Measurements from ENCODE around the gene C9orf50. TPM values are rescaled to one million over a fixed set of nuclear protein-coding genes. Genes with fewer than 3 reads are reported as not detected.

C9orf50 gene
- polyA plus RNA-seq, 3 donors = 0.04 TPM; not detected in 2

DNA sequence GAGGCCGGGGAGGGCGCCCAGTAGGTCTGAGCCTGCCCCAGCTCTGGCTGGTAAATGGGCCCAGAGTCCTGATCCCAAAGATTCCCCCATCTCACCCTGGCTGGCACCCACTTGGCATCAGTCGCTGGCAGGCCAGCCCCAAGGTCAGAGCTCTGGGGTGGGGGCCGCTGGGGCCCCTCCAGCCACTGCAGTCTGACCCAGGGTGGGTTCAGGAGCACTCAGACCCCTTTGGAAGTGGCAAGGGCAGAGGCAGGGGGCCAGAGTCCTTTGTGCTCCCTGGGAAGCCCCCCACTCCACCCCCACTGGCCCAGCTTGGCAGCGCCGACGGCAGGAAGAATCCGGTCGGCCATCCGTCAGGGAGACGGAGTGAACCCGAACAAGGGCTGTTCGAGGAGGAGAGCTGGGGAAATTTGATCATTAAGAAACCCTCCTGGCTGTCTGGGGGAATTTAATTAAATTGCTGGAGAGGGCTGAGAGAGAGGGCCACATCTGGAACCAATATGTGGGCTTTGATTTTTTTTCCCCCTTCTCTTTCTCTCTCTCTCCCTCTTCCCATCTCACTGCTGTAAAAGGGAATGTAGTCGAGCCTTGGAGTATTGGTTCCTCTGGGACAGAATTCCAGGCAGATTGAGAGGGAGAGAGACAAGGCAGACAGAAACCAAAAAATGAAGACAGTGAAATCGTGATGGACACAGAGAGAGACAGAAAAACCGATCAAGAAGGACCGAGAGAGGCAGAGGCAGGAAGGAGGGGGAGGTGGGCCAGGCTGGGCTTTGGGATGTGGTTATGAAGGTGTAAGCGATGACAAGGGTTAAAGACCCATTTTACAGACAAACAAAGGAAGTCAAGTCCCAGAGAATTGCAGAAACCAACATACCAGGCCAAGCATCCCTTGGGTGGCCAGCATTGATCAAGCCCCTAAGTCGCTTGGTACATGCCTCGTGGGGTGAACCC lies 29.1 kb upstream of the C9orf50 start:
- H3K27ac ChIP-seq (ENCODE audit: low read depth, low read length) = no peak overlapping the region
- WGBS, 3 donors = 77 to 88% (median 82%) methylated on average over 18 to 20 of the region's 20 CpGs

DNA sequence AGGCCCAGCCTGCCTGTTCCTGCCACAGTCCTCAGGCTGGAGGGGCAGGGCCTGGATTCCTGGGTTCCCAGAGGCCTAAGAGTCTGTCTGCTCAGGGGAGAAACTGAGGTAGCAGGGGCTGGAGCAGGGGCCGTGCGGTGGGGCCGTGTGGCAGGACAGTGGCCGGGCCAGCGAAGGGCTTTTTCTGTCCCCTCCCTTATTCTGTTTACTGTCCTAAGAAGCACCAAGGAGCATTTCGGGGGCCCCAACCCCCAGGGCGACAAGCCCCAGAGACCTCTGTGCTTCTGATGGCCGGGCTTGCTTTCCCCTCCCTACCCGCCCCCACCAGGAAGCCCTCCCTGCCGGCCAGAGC lies 27.8 kb upstream of the C9orf50 start:
- WGBS, 3 donors = 68 to 79% (median 71%) methylated on average over 9 to 10 of the region's 10 CpGs
- H3K27ac ChIP-seq (ENCODE audit: low read depth, low read length) = no peak overlapping the region

DNA sequence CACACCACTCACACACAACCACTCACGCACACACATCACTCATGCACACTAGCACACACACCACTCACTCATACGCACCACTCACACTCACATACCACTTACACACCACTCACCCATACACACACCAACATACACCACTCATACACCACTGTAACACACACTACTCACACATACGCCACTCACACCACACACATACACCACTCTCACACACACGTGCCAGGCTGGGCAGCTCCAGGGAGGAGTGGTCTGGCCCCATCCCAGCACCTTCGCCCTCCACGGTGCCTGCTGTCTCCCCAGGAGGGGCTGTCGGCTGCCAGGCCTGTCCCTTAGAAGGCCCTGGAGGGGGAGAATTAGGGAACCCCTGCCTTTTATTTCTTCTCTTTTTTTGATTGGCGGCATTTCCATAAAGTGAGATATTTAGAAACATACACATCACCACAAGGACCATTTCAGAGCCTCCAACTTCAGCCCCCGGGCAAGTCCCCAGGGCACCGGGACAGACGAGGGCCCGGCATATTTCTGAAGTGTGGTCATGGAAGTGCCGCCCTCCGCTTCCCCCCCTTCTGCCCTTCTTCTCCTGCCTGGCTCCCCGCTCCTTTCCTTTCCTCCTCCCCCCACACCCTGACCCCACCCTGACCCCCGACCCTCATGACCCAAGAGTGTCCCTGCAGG lies 27.3 kb upstream of the C9orf50 start:
- 59 to 70% (median 69%) methylated on average over 16 of the region's 16 CpGs for WGBS, 3 donors
- H3K27ac ChIP-seq (ENCODE audit: low read depth, low read length) = no peak overlapping the region

DNA sequence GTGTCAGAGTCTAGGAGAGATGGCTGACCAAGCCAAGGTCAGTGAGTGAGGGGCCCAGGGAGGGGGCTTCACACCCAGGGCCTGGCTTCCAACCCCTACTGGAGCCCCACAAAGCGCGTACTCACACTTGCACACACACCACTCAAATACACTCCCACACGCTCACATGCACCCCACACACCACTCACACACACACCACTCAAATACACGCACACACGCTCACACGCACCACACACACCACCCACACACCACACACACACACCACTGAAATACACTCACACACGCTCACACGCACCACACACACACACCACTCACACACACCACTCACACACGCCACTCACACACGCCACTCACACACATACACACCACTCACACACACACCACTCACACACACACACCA lies 26.7 kb upstream of the C9orf50 start:
- WGBS, 3 donors = 86 to 95% (median 89%) methylated on average over 9 to 10 of the region's 10 CpGs
- no peak overlapping the region for H3K27ac ChIP-seq (ENCODE audit: low read depth, low read length)

DNA sequence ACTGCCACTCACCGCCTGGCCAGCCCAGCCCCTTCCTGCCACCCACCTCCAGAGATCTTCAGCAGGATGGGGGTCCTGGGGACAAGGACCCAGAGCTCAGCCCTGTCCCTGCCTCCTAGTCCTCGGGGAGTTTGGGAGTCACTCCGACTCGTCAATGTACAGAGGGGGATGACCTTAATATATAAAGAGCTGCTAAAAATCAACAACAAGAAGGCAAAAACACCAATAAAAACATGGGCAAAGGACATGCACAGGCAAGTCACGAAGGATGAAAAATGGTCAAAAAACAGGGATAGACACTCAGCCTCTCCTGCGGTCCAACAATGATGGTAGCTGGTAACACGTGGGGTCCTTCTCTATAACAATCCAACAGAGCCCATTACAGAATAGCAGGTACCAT lies 25.8 kb upstream of the C9orf50 start:
- H3K27ac ChIP-seq (ENCODE audit: low read depth, low read length) = no peak overlapping the region
- 94 to 97% (median 95%) methylated on average over 7 of the region's 7 CpGs for WGBS, 3 donors

DNA sequence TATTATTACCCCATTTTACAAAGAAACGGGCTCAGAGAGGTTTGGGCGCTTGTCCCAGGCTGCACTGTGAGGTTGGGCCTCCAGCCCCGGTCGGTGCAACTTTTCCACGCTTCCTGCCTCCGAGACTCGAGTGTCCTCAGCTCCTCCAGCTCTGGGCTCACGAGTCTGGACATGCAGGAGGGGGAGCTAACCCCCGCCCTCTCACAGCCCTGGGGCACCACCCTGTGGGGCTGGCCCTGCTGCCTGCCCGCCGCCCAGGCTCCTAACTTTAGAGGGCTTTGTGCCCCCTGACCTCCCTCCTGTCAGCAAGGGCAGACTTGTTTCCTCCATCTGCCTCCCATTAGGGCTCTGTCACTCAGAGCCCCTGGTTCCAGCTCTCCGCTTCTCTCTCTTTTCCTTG lies 25.4 kb upstream of the C9orf50 start:
- WGBS, 3 donors = 80 to 87% (median 82%) methylated on average over 11 to 12 of the region's 12 CpGs
- no peak overlapping the region for H3K27ac ChIP-seq (ENCODE audit: low read depth, low read length)

DNA sequence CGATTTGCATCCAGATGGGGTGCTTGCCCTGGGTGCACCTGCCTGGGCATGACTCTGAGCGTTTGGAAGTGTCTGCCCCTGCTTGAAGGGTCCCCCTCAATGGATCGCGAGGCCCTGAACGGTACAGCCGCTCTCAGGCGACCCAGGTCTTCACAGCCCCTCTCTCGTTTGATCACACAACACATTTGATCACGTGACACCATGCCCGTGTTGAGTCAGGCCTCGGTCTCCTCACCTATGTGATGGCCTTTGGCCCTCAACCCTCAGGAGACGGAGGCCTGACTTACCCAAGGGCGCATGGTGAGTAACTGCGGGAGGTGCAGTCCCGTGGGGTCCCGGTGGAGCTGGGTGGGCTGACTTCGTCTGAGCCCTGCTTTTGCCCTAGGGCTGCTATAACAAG lies 24.0 kb upstream of the C9orf50 start:
- WGBS, 3 donors = 72 to 80% (median 80%) methylated on average over 17 of the region's 17 CpGs
- H3K27ac ChIP-seq (ENCODE audit: low read depth, low read length) = no peak overlapping the region

DNA sequence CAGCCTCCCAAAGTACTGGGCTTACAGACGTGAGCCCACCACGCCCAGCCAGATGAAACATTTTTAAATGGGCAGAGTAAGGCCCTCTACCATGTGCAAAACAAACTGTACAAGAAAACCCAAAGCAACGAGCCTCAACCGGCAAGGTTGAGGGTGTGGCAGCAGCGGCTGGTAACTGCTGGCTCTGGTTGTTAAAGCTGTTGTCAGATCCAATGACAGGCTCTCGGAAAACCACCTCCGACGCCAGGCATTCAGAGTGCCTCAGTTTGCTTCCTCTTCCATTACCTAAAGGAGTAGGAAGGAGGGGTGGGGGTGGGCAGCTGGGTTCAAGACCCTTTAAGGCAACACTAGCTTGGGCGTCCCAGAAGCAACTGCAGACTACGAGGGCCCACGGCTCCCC lies 23.5 kb upstream of the C9orf50 start:
- H3K27ac ChIP-seq (ENCODE audit: low read depth, low read length) = no peak overlapping the region
- WGBS, 3 donors = 74 to 84% (median 76%) methylated on average over 11 of the region's 11 CpGs

DNA sequence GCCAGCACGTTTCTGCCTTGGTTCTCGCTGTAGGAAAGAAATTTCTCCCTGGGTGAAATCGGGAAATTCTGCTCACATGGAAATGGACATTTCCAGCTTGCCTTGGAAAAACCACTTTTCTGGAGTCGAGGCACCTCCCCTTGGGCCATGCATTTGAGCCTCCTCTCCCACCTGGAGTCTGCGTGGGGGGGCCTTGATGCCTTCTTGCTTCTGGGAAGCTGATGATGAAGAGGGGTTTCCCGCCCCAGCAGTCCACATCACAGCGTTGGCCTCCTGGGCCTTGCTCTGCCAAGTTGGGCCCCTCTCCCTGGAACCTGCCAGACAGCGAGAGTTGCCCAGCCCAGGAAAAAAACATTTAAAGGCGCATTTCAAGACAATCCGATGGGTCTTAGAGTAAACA lies 22.8 kb upstream of the C9orf50 start:
- no peak overlapping the region for H3K27ac ChIP-seq (ENCODE audit: low read depth, low read length)
- WGBS, 3 donors = 85 to 87% (median 86%) methylated on average over 10 of the region's 10 CpGs

DNA sequence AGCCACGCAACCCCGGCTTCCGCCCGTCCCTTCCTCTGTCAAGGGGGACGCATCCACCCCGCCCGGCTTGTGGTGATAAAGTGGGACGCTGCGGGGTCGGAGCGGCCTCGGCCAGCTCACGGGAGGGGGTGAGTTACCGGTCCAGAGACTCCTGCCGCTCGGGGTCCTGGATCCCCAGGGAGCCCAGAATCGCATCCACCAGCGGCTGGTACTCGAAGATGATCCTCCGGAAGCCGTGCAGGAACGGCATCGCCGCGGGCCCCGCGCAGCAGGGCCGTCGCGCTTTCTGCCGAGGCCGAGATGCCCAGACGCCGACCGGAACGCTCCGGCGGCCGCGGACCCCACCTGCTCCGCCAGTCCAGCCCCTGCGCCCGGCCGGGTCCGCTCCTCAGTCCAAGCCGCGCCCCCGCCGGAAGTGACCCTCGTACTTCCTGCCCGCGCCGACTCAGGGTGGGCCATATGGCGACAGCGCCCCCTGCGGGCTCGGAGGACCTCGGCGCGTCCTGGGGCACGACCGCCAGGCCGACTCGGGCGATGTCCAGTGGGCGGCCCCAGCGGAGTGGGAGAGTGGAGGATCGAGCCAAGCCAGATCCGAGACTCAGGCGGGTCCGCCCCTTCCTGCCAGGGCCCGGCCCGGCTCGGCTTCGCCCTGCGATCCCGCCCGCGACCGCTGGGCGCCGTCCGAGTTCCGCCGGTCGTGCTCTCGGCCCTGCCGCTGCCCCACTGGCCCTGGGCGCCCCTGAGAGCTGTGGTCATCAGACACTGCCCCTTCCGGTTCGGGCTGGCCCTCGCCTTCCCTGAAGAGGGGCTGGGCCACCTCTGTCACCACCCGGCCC lies 21.1 kb upstream of the C9orf50 start, which contains the start of gene ASB6:
Gene ASB6 (minus strand): TSS at position 402 of the 836 bp plus-strand sequence. CDS start 152 bp downstream, at position 250.
- peak within 1 kb of the TSS; percentile 4 for H3K27ac ChIP-seq (ENCODE audit: low read depth, low read length)
- WGBS, 3 donors = 0 to 1% (median 1%) methylated on average over 80 to 93 of the region's 93 CpGs

DNA sequence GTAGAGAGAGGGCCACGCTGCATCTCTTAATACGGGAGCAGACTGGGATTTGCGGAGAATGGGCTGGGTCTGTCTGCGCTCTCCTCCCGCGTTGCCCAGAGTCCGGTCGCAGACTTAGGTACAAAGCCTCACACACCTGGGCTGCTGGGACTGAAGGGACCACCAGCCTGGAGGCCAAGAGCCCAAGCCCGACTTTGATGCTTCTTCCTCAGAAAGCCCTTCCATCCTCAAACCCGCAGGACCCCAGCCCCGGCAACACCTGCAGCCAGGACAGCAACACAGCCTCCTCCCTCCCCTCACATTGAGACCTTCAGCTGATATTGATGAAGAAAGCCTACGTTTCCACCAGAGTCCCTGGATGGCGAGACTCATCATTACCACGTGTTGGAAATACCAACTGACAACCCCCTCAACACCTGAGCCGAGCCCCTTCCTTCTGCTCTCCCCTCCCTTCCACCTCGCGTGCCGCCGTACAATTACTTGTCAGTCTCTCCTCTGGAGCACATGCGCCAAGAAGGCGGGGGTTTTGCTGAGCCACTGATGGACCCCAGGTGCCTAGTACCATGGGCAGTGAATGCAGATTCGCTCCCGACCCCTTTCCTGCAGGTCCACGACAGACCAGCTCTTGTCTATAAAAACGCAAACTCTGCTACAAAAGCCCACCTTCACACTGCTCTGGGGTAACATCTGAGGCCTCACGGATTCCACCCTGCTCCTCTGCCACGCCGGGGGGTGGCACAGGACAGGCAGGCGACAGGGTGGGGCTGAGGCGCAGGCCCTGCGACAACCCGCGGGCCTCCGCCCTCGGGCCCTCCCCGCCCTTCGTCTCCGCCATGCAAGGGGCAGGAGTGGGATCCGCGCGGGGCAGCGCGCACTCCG lies 20.2 kb upstream of the C9orf50 start:
- 12 to 18% (median 18%) methylated on average over 41 to 44 of the region's 44 CpGs for WGBS, 3 donors
- H3K27ac ChIP-seq (ENCODE audit: low read depth, low read length) = no peak overlapping the region

DNA sequence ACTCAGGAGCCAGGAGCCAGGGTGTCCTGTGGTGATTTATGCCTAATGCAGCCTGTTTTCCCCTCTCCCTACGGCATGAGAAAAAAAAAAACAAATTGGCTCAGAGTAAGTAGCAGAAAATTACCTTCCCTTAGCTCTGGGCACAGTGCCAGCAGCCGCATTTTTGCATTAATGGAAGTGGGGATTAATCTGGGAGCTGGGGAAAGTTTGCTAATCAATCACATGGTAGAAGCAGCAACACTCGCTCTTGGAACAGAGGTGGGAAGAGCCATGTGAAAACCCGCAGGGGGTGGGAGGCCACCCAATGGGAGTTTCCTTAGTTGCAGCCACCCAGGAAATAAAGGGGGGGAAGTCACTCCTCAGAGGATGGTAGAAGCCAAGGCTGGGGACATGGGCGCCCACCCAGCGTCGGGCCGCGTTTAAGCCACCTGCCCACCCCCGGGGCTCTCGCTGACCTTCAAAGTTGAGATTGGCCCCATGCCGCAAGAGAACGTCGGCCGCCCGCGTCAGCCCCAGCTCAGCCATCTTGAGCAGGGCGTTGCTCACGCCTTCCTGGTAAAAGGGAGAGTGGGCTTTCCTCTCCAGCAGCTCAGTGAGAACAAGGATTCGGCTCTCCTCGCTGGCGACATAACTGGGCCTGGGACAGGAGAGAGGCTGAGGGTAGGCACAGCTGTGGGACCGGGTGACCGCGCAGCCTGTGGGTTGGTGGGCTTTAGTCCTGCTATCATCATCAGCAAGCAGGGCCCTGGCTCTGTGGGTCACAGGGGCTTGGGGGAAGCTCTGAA lies 19.4 kb upstream of the C9orf50 start:
- H3K27ac ChIP-seq (ENCODE audit: low read depth, low read length) = no peak overlapping the region
- WGBS, 3 donors = 24 to 55% (median 54%) methylated on average over 24 to 25 of the region's 25 CpGs

DNA sequence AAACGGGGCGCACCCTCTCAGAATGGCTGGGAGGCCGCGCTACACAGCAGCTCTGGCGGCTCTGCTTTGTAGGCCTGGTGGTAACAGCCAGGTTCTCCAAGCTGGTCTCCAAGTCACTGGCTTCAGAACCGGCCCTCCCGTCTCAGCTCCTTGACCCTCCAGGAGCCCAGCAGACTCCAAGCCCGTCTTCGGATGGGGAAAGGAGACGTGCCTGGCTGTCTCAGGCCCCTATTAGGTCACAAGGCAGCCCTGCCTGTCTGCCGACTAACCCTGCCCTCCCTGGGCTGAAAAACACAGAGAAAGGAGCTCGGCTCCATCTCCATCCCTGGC lies 18.8 kb upstream of the C9orf50 start:
- no peak overlapping the region for H3K27ac ChIP-seq (ENCODE audit: low read depth, low read length)
- 48 to 66% (median 61%) methylated on average over 12 of the region's 12 CpGs for WGBS, 3 donors

DNA sequence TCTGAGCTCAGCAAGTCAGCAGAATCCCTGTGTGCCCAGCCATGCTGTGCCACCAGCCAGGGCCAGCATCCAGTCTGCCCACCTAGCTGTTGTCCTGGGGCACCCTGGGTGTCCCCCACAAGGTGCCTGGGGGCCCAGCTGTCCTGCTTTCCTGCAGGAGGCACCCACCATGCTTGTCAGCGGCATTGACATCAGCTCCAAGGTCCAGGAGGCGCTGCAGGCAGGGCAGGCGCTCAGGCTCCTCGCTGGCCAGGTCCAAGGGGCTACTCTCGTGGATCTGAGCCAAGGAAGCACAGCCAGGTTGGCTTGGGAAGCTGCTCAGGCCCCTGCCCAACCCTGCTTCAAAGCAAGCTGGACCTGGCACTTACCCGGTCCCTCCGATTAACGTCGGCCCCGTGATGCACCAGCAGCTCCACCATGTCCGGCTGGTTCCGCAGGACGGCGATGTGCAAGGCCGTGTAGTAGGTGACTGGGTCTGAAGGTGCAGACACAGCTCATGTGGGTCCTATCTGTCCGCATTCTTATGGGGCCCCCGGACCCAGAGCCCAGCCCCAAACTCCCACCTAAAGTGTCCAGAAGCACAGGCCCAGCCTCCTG lies 18.2 kb upstream of the C9orf50 start:
- no peak overlapping the region for H3K27ac ChIP-seq (ENCODE audit: low read depth, low read length)
- 85 to 91% (median 90%) methylated on average over 17 of the region's 17 CpGs for WGBS, 3 donors

DNA sequence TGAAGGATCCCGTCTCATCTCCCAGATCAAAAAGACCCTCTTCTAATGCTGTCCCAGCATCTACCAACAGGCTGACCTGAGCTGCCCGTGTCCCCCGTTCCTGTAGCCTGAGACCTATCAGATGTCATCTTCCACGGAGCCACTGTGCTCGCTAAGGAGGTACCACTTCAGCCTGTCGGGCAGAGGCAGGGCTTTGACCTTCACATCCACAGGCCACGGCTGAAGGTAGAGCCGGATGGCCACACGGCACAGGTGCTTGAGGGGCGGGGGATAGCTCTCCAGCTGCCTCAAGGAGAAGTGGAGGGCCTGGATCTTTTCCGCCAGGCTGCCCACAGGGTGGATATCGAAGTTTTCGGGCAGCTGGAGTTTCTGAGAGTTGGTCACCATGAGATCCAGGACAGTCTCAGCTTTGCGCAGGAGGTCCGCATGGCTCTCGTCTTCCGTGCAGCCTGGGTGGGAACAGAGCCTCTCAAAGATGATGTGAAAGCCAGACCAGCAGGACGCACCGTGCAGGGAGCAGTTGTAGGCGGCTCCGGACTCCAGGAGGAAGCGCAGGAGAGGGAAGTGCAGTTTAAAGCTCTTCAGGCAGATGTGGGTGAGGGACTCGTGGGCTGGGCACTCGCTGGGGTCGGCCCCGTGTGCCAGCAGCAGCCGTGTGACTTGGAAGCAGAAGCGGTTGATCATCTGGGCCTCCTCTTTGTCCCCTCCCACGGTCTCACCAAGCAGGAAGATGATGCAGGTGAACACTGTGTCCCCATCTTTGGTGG lies 17.0 kb upstream of the C9orf50 start:
- 71 to 76% (median 75%) methylated on average over 29 of the region's 29 CpGs for WGBS, 3 donors
- H3K27ac ChIP-seq (ENCODE audit: low read depth, low read length) = no peak overlapping the region

DNA sequence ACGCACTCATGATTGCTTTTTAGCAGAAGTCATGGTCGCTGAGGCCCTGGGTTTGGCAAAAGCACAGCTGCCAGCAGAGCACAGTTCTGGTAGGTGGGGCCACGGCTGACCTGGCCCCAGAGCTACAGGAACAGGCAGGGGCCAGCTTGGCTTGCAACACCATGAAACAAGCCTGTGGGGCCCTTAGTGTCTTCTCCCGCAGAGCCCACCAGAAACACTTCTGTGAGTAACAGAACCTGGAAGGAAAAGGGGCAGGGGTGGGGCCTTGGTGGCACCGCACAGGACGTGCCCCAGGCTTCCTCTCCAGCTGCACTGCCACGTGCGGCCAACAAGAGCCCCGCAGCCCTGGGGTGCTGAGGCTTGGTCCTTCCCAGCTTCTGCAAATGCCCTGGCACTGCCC lies 16.2 kb upstream of the C9orf50 start:
- H3K27ac ChIP-seq (ENCODE audit: low read depth, low read length) = no peak overlapping the region
- WGBS, 3 donors = 35 to 71% (median 42%) methylated on average over 9 of the region's 9 CpGs

All from adipose tissue (tissue), 3 donors.